Activated CD4-positive, CD25-positive, alpha-beta regulatory T cell treated with anti-CD3 and anti-CD28 coated beads, Interleukin-2, amount 50 U/mL, for 16 hours (primary cell): ENCODE data around the gene VEGFA.

Experiments used
- DNase-seq: peaks from one replicate; pipeline ENCODE4 v3.0.0-alpha.2; 2020; ENCODE audit warnings: low read depth, low spot score

VEGFA gene

GRCh38 chr6:43785220-43785752, 15.3 kb downstream of the VEGFA start:
- no peak for DNase-seq

GRCh38 chr6:43785904-43786303, 15.9 kb downstream of the VEGFA start:
- no peak for DNase-seq

GRCh38 chr6:43786664-43787329, 16.8 kb downstream of the VEGFA start:
- DNase-seq: no peak

GRCh38 chr6:43788301-43788700, 18.3 kb downstream of the VEGFA start:
- no peak for DNase-seq

- DNase-seq: no peak
These were observed 19.4 kb downstream of the VEGFA start for GRCh38 chr6:43789447-43789846.

GRCh38 chr6:43790031-43790430, 20.0 kb downstream of the VEGFA start:
- no peak for DNase-seq

- no peak for DNase-seq
These were observed 21.9 kb downstream of the VEGFA start for GRCh38 chr6:43791745-43792422.

- no peak for DNase-seq
These were observed 23.3 kb downstream of the VEGFA start for GRCh38 chr6:43793154-43793874.

- no peak for DNase-seq
These were observed 23.8 kb downstream of the VEGFA start for GRCh38 chr6:43793875-43794242.

GRCh38 chr6:43795421-43795820, 25.4 kb downstream of the VEGFA start:
- DNase-seq: no peak

- DNase-seq: no peak
These were observed 26.2 kb downstream of the VEGFA start for GRCh38 chr6:43796168-43796567.

- no peak for DNase-seq
These were observed 27.2 kb downstream of the VEGFA start for GRCh38 chr6:43796903-43797890.

- no peak for DNase-seq
These were observed 27.9 kb downstream of the VEGFA start for GRCh38 chr6:43797919-43798318.

GRCh38 chr6:43798688-43799444, 28.9 kb downstream of the VEGFA start:
- DNase-seq: no peak

GRCh38 chr6:43799551-43800297, 29.7 kb downstream of the VEGFA start:
- no peak for DNase-seq

- no peak for DNase-seq
These were observed 30.2 kb downstream of the VEGFA start for GRCh38 chr6:43800298-43800623.

- DNase-seq: no peak
These were observed 30.9 kb downstream of the VEGFA start for GRCh38 chr6:43800746-43801494.

GRCh38 chr6:43801495-43802181, 31.6 kb downstream of the VEGFA start:
- DNase-seq: no peak
